ENCODE results near the gene ZC3H18.

ZC3H18 gene

GRCh38 chr16:88584676-88585075 lies 14.5 kb downstream of the ZC3H18 start:
- Histone ChIP-seq H3K9ac (ENCODE audit: low read depth, low read length, poor library complexity) (no peak overlapping the region), H3K4me3 (ENCODE audit: low read length in 2 of 2) (no peak overlapping the region), H4K91ac (ENCODE audit: low read depth, low read length, poor library complexity) (no peak overlapping the region), H2BK120ac (ENCODE audit: low read depth, low read length) (no peak overlapping the region), H3K18ac (ENCODE audit: low read length) (no peak overlapping the region), H2BK15ac (ENCODE audit: low read length) (no peak overlapping the region), H3K36me3 (replicated peaks in 1 of 2; ENCODE audit: control insufficient read depth in 2 of 2, insufficient read depth in 2 of 2, low read length in 2 of 2) (peaks cover 54 to 97% of the 10 kb centered on the region in 2 donors), H4K8ac (ENCODE audit: low read depth, low read length) (no peak overlapping the region), H2AK5ac (ENCODE audit: low read depth, low read length) (no peak overlapping the region), H3K9me3 (replicated peaks in 1 of 2; ENCODE audit: control insufficient read depth in 2 of 2, insufficient read depth in 1 of 2, low read depth in 1 of 2, low read length in 2 of 2) (no peaks in the 10 kb centered on the region), H3K4me2 (ENCODE audit: insufficient read depth, low read length, poor library complexity, severe bottlenecking) (no peak overlapping the region), H3K14ac (ENCODE audit: low read length) (no peak overlapping the region), H2BK12ac (ENCODE audit: low read length) (no peak overlapping the region), H2BK5ac (ENCODE audit: low read length) (no peak overlapping the region), H3K79me1 (ENCODE audit: low read depth, low read length) (peaks cover 27% of the 10 kb centered on the region), H3K27ac (replicated peaks; ENCODE audit: low read length) (no peak overlapping the region), H3K4ac (ENCODE audit: low read length) (no peak overlapping the region), H3K27me3 (ENCODE audit: control insufficient read depth in 3 of 3, insufficient read depth in 3 of 3, low read depth in 1 of 3, low read length in 3 of 3) (peaks cover 0 to 1% (median 0%) of the 10 kb centered on the region in 3 experiments), H3K23ac (ENCODE audit: low read depth, low read length, poor library complexity) (no peak overlapping the region), H3K4me1 (ENCODE audit: control insufficient read depth in 2 of 2, insufficient read depth in 1 of 2, low read depth in 1 of 2, low read length in 2 of 2) (no peaks in the 10 kb centered on the region), H2AFZ (ENCODE audit: low read length) (no peak overlapping the region)
- no CpG with 5 or more reads among the region's 6 CpGs for WGBS, 2 donors (ENCODE audit: extremely low coverage in 2 of 2, insufficient read length in 2 of 2, insufficient replicate concordance in 1 of 2)
- no peak for DNase-seq (ENCODE audit: low spot score)

- Histone ChIP-seq H3K4ac (ENCODE audit: low read length) (no peak overlapping the region), H3K79me1 (ENCODE audit: low read depth, low read length) (peaks cover 23% of the 10 kb centered on the region), H2AK5ac (ENCODE audit: low read depth, low read length) (no peak overlapping the region), H3K23ac (ENCODE audit: low read depth, low read length, poor library complexity) (peak overlapping the region; percentile 80), H2BK5ac (ENCODE audit: low read length) (no peak overlapping the region), H2BK12ac (ENCODE audit: low read length) (no peak overlapping the region), H3K4me3 (ENCODE audit: low read length in 2 of 2) (no peak overlapping the region), H3K14ac (ENCODE audit: low read length) (no peak overlapping the region), H4K91ac (ENCODE audit: low read depth, low read length, poor library complexity) (no peak overlapping the region), H3K9me3 (replicated peaks in 1 of 2; ENCODE audit: control insufficient read depth in 2 of 2, insufficient read depth in 1 of 2, low read depth in 1 of 2, low read length in 2 of 2) (no peaks in the 10 kb centered on the region), H2BK15ac (ENCODE audit: low read length) (no peak overlapping the region), H2AFZ (ENCODE audit: low read length) (no peak overlapping the region), H3K4me1 (ENCODE audit: control insufficient read depth in 2 of 2, insufficient read depth in 1 of 2, low read depth in 1 of 2, low read length in 2 of 2) (no peaks in the 10 kb centered on the region), H3K27me3 (ENCODE audit: control insufficient read depth in 3 of 3, insufficient read depth in 3 of 3, low read depth in 1 of 3, low read length in 3 of 3) (peaks cover 0 to 1% (median 0%) of the 10 kb centered on the region in 3 experiments), H3K18ac (ENCODE audit: low read length) (no peak overlapping the region), H3K4me2 (ENCODE audit: insufficient read depth, low read length, poor library complexity, severe bottlenecking) (no peak overlapping the region), H4K8ac (ENCODE audit: low read depth, low read length) (no peak overlapping the region), H2BK120ac (ENCODE audit: low read depth, low read length) (no peak overlapping the region), H3K27ac (replicated peaks; ENCODE audit: low read length) (no peak overlapping the region), H3K9ac (ENCODE audit: low read depth, low read length, poor library complexity) (no peak overlapping the region), H3K36me3 (replicated peaks in 1 of 2; ENCODE audit: control insufficient read depth in 2 of 2, insufficient read depth in 2 of 2, low read length in 2 of 2) (peaks cover 53 to 97% of the 10 kb centered on the region in 2 donors)
- no peak for DNase-seq (ENCODE audit: low spot score)
- WGBS, 2 donors (ENCODE audit: extremely low coverage in 2 of 2, insufficient read length in 2 of 2, insufficient replicate concordance in 1 of 2) = no CpG with 5 or more reads among the region's 8 CpGs
These were observed 15.1 kb downstream of the ZC3H18 start for GRCh38 chr16:88585269-88585668.

- no peak overlapping the region for H4K8ac ChIP-seq (ENCODE audit: low read depth, low read length)
- H3K36me3 ChIP-seq (replicated peaks in 1 of 2; ENCODE audit: control insufficient read depth in 2 of 2, insufficient read depth in 2 of 2, low read length in 2 of 2) = peaks cover 48 to 96% of the 10 kb centered on the region in 2 donors
- no peak overlapping the region for H3K4me2 ChIP-seq (ENCODE audit: insufficient read depth, low read length, poor library complexity, severe bottlenecking)
- no peak overlapping the region for H2BK15ac ChIP-seq (ENCODE audit: low read length)
- no peak overlapping the region for H2BK5ac ChIP-seq (ENCODE audit: low read length)
- H2BK120ac ChIP-seq (ENCODE audit: low read depth, low read length) = no peak overlapping the region
- H3K9me3 ChIP-seq (replicated peaks in 1 of 2; ENCODE audit: control insufficient read depth in 2 of 2, insufficient read depth in 1 of 2, low read depth in 1 of 2, low read length in 2 of 2) = no peaks in the 10 kb centered on the region
- no peak overlapping the region for H3K9ac ChIP-seq (ENCODE audit: low read depth, low read length, poor library complexity)
- no peak for DNase-seq (ENCODE audit: low spot score)
- no peak overlapping the region for H2AFZ ChIP-seq (ENCODE audit: low read length)
- no CpG with 5 or more reads among the region's 13 CpGs for WGBS, 2 donors (ENCODE audit: extremely low coverage in 2 of 2, insufficient read length in 2 of 2, insufficient replicate concordance in 1 of 2)
- H3K27me3 ChIP-seq (ENCODE audit: control insufficient read depth in 3 of 3, insufficient read depth in 3 of 3, low read depth in 1 of 3, low read length in 3 of 3) = peaks cover 0 to 1% (median 0%) of the 10 kb centered on the region in 3 experiments
- no peak overlapping the region for H3K4ac ChIP-seq (ENCODE audit: low read length)
- H2BK12ac ChIP-seq (ENCODE audit: low read length) = no peak overlapping the region
- H3K27ac ChIP-seq (replicated peaks; ENCODE audit: low read length) = no peak overlapping the region
- H4K91ac ChIP-seq (ENCODE audit: low read depth, low read length, poor library complexity) = no peak overlapping the region
- no peak overlapping the region for H3K18ac ChIP-seq (ENCODE audit: low read length)
- no peak overlapping the region for H2AK5ac ChIP-seq (ENCODE audit: low read depth, low read length)
- H3K4me3 ChIP-seq (ENCODE audit: low read length in 2 of 2) = no peak overlapping the region
- peak overlapping the region; percentile 80 for H3K23ac ChIP-seq (ENCODE audit: low read depth, low read length, poor library complexity)
- peaks cover 18% of the 10 kb centered on the region for H3K79me1 ChIP-seq (ENCODE audit: low read depth, low read length)
- no peaks in the 10 kb centered on the region for H3K4me1 ChIP-seq (ENCODE audit: control insufficient read depth in 2 of 2, insufficient read depth in 1 of 2, low read depth in 1 of 2, low read length in 2 of 2)
- H3K14ac ChIP-seq (ENCODE audit: low read length) = no peak overlapping the region
These were observed 15.9 kb downstream of the ZC3H18 start for GRCh38 chr16:88585927-88586581.

GRCh38 chr16:88588148-88588547 lies 17.9 kb downstream of the ZC3H18 start:
- Histone ChIP-seq H4K91ac (ENCODE audit: low read depth, low read length, poor library complexity) (no peak overlapping the region), H3K4me1 (ENCODE audit: control insufficient read depth in 2 of 2, insufficient read depth in 1 of 2, low read depth in 1 of 2, low read length in 2 of 2) (no peaks in the 10 kb centered on the region), H2AK5ac (ENCODE audit: low read depth, low read length) (no peak overlapping the region), H2BK12ac (ENCODE audit: low read length) (no peak overlapping the region), H3K27me3 (ENCODE audit: control insufficient read depth in 3 of 3, insufficient read depth in 3 of 3, low read depth in 1 of 3, low read length in 3 of 3) (peaks cover 0 to 1% (median 0%) of the 10 kb centered on the region in 3 experiments), H3K4me3 (ENCODE audit: low read length in 2 of 2) (no peak overlapping the region), H3K4ac (ENCODE audit: low read length) (no peak overlapping the region), H2BK5ac (ENCODE audit: low read length) (no peak overlapping the region), H3K9me3 (replicated peaks in 1 of 2; ENCODE audit: control insufficient read depth in 2 of 2, insufficient read depth in 1 of 2, low read depth in 1 of 2, low read length in 2 of 2) (no peaks in the 10 kb centered on the region), H3K9ac (ENCODE audit: low read depth, low read length, poor library complexity) (no peak overlapping the region), H3K14ac (ENCODE audit: low read length) (no peak overlapping the region), H2AFZ (ENCODE audit: low read length) (no peak overlapping the region), H3K18ac (ENCODE audit: low read length) (no peak overlapping the region), H3K4me2 (ENCODE audit: insufficient read depth, low read length, poor library complexity, severe bottlenecking) (no peak overlapping the region), H3K27ac (replicated peaks; ENCODE audit: low read length) (no peak overlapping the region), H2BK120ac (ENCODE audit: low read depth, low read length) (no peak overlapping the region), H4K8ac (ENCODE audit: low read depth, low read length) (no peak overlapping the region), H2BK15ac (ENCODE audit: low read length) (no peak overlapping the region), H3K36me3 (replicated peaks in 1 of 2; ENCODE audit: control insufficient read depth in 2 of 2, insufficient read depth in 2 of 2, low read length in 2 of 2) (peaks cover 43 to 96% of the 10 kb centered on the region in 2 donors), H3K79me1 (ENCODE audit: low read depth, low read length) (peaks cover 10% of the 10 kb centered on the region), H3K23ac (ENCODE audit: low read depth, low read length, poor library complexity) (no peak overlapping the region)
- no CpG with 5 or more reads among the region's 4 CpGs for WGBS, 2 donors (ENCODE audit: extremely low coverage in 2 of 2, insufficient read length in 2 of 2, insufficient replicate concordance in 1 of 2)
- no peak for DNase-seq (ENCODE audit: low spot score)

All from neuronal stem cell (in vitro differentiated cells).